HG03066 (cell line): Measurements from ENCODE around the gene UBE2V1.
"Not testable (repeated sequence)": the region's sequence is repeated elsewhere in the genome, so short reads cannot be mapped to it uniquely, and the experiment has no call there.

Experiments
- ATAC-seq: cut with Tn5 transposase; IDR thresholded peaks from one replicate; pipeline ENCODE4 v1.9.1; 2021; ENCODE audit warnings: low read depth; ENCODE audit not compliant: unreplicated experiment

UBE2V1 gene

DNA sequence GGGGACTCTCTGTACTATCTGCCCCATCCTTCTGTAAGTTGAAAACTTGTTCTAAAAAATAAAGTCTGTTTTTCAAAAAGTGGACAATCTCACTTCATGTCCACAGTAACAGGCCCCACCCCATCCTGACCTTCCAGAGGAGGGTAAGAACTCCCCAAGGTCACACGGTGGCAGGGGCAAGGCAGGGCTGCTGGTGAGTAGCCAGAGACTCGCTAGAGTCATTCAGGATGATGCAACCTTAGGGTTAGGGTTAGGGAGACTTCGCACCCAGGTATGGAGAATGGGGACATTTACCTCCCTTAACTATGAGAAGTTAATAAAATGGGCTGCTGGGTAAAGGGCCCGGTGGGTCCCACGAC, 25.1 kb upstream of the UBE2V1 start:
- ATAC-seq, result no peak

DNA sequence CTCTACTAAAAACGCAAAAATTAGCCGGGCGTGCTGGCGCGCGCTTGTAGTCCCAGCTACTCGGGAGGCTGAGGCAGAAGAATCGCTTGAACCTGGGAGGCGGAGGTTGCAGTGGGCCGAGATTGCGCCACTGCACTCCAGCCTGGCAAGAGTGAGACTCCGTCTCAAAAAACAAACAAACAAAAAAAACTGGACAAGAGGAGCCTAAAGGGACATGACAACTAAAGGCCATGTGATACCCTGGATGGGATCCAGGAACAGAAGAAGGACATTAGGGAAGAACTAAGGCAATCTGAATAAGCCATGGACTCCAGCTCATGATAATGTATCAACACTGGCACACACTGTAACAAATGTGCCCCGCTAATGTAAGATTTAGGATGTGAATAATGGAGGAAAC, 24.8 kb upstream of the UBE2V1 start:
- ATAC-seq, result not testable (repeated sequence)

DNA sequence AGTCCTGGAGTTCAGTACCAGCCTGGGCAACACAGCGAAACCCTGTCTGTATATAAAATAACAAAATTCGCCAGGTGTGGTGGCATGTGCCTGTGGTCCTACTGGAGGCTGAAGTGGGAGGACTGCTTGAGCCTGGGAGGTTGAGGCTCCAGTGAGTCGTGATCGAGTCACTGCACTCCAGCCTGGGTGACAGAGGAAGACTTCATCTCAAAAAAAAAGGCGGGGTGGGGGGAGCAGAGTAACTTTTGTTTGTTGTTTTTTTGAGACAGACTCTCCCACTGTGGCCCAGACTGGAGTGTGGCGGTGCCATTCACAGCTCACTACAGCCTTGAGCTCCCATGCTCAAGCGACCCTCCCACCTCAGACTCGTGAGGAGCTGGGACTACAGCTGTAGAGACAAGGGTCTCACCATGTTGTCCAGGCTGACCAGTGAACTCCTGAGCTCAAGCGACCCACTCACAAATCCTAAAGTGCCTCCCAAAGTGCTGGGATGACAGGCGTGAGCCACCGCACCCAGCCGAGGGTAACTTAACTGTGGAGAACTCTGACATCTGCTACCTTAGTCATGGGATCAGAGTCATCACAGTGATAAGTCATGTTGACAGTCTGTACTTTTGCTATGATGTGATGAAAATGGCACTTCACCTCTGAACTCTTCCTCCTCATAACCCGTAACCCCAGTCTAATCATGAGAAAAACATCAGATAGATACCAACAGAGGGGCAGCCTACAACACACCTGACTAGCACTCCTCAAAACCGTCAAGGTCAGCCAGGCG, 24.1 kb upstream of the UBE2V1 start:
- ATAC-seq, result no peak

DNA sequence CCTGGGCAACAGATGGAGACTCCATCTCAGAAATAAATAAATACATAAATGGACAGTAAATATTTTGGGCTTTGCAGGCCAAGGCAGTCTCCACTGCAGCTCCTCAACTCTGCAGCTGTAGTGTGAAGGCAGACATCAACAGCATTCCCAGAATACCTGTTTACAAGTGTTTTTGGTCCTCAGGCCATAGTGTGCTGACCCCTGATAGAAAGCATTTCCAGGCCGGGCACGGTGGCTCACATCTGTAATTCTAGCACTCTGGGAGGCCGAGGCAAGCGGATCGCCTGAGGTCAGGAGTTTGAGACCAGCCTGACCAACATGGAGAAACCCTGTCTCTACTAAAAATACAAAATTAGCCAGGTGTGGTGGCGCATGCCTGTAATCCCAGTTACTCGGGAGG, 22.2 kb upstream of the UBE2V1 start:
- not testable (repeated sequence) for ATAC-seq

DNA sequence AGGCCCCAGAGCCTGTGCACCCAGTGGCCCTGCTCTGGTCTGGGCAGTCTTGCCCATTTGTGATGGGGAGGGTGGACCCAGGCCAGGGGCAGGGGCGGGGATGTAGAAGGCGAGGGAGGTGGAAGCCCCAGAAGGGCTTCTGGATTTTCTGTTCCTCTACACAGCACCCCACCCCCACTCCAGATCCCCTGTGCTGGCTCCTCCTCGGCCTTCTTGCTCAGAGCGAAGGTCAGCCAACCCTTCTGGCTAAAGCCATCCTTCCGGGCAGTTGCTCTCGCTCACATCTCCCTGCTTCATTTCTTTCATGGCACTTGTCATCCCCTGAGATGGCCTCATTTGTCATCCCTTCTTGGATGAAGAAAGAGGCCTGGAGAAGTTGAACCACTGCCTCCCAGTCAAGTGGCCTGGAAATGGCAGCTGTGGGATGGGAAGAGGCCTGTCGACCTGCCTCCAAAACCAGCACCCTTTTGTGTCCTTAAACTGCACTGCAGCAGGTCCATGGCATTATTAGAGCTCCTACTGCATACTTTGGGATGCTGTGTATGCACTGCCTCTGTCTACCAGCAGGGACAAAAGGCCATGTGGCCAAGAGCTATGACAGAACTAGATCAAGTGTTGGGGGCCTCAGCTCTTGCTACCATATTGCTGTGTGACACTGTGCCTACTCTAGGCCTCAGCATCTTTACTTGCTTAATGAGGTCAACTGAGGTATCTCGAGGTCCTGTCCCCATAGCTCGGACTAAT, 20.7 kb upstream of the UBE2V1 start:
- ATAC-seq, result no peak

DNA sequence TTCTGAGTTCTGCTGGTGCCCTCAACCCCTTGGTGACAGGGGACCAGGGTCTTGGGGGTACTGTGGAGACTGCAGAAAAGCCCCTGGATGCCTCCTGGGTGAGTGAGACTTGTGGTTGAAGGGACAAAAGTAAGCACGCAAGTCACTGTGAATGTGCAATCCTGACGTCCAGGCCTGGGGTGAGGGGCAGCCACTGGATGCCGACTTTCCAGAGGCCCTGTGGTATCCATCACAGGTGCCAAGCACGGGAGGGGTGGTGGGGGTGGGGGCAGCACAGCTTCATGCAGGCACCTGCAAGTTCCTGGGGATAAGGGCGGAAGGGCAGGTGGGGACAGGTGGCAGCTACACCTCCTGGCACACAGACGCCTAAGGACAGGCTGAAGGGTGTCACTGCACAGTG, 20.1 kb upstream of the UBE2V1 start:
- no peak for ATAC-seq

DNA sequence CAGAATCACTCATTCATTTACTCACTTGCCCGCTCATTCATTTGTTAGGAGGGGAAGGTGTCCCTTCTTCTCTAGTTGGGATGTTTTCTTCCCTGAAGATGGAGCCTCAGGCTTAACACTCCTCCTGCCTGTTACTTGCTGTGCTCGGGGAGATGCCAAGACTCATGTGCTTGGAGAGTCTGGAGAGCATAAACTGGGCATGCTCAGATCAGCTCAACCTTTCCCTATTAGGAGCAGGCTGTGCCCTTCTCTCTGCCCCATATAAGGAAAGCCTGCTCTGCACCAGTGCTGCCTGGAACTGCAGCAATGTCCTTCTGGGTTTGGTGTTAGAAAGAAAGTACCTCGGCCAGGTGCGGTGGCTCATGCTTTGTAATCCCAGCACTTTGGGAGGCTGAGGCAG, 18.0 kb upstream of the UBE2V1 start:
- no peak for ATAC-seq

DNA sequence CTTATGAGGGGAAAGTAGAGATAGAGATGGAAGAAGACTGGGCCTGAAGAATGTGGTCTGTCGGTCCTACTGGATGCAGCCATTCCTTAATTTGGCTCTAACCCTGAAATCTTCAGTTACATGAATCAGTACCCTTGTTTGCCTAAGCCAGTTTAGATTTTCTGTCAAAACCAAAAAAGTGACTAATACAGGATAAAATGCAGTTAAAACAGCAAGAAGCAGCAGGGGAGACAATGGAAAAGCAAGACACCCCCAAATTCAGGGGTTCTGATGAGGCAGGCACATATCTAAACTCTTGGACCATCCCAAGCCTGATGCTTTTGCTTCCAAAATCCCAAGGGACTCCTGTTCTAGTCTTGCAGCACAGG, 17.4 kb upstream of the UBE2V1 start:
- no peak for ATAC-seq

DNA sequence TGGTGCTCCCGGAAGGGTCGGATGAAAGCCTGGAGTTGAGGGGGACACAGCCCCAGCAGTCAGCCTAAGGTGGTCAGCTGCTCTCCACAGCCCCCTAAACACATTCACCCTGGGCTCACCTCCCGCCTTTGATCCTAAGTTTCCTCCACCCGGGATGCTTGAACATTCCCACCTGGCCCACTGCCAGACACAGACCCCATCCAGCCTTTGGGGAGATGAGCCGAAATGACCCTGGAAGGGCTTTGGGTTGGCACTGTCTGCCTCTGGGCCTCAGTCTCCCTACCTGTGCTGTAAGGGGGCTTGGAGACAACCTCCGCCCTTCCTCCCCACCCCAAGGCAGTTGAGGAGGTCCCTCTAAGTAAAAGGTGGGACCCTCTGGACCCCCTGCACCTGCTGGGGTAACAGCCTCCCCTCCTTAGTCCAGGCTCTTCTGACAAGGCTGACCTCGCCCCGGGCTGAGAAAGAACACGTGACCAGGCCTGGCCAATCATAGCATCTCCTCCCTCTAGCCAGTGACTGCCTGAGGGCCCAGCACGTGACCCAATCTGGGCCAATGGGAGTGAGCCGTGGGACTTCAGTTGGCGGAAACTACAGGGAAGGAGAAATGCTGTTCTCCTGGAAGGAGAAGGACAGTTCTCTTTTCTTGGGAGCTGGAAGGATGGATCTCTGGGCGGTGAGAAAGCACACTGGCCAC, 16.9 kb upstream of the UBE2V1 start:
- no peak for ATAC-seq

DNA sequence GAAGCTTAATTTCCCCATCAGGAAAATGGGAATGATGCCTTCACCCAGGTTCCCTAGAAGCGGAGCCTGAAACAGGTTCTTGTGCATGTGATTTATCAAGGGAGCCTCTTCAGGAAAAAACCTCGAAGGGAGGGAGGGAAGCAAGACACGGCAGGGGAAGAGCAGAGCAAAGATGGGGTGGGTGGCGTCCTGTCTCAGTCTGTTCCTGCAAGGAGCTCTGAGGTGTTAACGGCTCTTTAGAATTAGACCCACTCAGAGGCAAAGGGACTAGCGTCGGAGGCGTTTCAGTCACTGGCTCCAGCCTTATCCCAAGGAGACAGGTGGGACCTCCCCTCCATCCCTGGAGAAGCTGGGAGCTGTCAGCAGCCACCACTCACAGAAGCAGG, 15.6 kb upstream of the UBE2V1 start:
- ATAC-seq, result no peak

DNA sequence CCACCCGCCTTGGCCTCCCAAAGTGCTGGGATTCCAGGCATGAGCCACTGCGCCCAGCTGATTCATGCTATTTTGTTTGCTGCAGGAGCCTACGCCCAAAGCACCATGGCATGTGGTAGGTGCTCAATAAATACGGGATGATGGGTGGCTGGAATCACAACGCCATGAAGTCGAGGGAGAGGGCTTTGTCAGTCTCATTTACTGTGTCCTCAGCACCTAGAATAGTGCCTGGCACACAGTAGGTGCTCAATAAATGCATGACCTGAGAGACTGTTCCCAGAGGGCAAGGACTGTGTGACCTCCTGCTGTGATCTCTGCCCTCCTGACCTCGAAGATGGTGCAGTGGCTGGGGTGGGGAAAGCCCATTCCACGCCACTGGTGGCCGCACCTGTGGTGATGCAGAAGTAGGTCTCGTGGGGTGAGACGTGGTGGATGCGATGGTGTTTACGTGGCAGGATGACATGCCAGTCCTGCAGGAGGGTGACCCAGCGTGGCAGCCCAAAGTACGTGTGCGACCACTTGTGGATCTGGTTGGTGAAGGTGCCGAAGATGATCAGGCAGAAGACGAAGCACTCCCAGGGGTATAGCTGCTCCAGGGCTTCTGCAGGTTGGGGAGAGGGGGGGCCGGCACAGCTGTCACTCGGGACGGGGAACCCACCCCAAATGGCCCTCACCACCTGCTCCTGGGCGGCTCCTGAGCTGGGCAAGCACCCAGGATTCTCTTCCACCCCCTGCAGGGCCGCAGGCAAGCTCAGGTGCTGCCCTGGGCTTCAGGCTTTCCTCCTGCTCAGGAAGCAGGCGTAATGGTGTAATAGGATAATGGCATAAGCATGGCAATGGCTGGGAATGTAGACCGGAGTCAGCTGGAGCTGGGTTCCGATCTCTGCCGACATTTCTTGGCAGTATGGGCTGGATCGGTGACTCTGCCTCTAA, 14.9 kb upstream of the UBE2V1 start:
- no peak for ATAC-seq

DNA sequence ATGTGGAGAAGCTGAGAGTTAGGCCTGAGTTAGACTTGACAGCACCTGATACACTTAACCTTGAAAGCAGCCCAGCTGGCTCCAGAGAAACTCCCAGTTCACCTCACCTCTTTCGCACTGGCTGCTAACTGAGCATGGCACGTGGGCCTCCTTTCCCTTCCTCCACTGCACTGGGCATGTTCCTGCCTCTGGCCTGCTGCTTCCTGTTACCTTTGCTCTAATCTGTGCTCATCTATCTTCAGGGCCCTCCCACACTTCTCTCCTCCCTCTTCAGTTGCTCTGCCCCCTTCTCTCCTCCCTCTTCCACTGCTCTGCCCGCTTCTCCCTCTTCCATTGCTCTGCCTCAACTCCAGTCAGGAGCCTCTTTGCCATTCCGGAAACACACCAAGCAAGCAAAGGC, 13.7 kb upstream of the UBE2V1 start:
- no peak for ATAC-seq

DNA sequence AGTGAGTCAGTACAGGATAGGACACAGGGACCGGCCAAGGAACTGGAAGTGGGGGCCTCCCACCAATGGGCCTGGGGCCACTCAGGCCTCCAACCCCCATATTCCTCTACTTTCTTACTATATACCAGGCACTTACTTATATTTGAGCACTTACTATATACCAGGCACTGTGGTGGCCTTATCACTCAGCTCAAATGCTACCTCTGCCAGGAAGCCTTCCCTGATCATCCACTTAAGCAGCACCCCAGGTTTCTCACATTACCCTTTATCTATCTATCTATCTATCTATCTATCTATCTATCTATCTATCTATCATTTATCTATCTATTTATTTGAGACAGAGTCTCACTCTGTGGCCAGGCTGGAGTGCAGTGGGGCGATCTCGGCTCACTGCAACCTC, 12.3 kb upstream of the UBE2V1 start:
- ATAC-seq, result no peak

DNA sequence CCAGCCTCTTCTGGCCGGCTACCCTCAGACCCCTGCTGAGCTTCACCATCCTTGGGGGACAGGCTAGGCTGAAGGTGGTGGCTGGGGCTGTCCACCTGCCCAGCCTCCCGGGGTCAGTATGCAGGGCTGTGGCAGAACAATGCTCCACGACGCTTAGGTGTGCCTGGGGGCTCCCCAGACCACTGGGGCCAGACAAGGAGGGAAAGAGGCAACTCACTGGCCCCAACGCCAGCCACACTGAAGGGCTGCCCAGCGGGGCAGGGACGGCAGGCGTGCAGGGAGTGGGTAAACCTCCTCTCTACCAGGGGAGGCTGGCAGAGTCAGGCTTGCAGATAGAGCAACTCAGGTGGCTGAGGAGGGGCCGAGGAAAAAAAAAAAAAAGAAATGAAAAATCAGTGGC, 11.5 kb upstream of the UBE2V1 start:
- no peak for ATAC-seq

DNA sequence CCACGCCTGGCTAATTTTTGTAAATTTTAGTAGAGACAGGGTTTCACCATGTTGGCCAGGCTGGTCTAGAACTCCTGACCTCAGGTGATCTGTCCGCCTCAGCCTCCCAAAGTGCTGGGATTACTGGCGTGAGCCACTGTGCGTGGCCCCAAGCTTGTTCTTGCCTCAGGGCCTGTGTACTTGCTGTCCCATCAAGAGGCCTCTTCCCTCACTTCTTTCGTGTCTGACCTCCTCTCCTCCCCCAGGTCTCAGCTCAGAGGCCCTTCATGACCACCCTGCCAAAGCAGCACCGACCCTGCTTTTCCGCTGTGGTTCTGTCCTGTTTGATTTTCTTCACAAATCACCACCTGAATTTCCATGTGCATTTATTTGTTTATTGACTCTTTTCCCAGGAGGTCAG, 10.5 kb upstream of the UBE2V1 start:
- ATAC-seq, result no peak

DNA sequence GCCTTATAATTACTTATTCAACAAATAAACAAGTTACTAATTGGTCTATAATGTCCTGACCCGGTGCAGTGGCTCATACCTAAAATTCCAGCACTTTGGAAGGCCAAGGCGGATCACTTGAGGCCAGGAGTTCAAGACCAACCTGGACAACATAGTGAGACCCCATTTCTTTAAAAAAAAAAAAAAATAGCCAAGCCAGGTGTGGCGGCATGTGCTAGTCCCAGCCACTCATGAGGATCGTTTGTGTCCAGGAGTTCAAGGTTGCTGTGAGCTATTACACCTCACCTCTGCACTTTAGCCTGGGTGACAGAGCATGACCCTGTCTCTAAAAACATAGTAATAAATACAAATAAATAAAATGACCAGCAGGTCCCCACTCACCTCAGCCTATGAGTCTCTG, 9.8 kb upstream of the UBE2V1 start:
- no peak for ATAC-seq

DNA sequence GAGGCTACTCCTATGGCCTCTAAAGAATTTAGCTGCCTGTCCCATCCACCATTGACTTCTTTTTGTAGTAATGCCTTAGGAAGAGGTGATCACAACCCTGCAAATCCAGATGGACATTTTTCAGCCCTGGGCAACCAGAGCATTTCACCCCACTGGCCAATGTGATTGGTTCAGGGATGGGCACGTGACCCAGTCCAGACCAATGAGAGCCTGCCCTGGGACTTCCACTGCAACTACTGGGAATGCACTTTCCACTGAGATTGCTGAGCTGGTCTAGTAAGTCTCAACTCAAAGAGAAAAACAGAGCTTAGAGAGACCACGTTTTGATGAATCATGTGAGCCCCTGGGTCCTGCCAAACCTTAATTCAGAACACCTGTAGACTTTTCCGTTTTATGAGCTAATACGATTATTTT, 8.9 kb upstream of the UBE2V1 start:
- no peak for ATAC-seq

DNA sequence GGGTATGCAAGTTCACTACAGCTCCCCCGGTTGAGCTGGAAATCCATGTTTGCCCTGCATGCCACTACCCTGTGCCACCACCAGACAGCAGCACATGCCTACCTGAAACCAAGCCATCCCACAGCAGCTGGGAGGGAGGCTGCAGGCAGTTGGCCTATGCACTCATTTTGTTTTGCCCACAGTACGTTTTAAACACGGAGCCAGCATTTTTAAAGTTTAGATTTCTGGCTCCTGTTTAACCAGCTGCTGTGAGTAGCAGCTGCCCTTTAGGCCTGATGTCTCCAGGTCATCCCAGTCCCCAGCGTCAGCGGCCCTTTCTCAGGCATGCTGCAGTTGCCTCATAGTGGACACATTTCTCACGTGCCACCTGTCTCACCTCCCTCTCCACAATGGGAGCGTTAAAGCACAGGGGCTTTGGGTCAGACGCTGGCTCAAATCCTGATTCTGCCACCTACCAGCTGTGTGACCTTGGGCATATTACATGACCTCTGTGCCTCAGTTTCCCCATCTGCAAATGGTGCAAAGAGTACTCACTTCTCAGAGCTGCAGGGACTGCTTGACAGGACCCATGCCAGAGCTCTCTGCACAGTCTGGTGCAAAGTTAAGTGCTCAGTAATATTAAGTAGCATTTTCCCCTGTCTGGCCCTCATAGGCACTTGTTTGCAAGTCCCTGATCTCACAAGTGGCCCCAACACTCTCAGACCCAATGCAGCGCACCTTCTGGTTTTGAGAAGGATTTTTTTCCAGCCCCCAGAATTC, 8.2 kb upstream of the UBE2V1 start:
- ATAC-seq, result no peak

DNA sequence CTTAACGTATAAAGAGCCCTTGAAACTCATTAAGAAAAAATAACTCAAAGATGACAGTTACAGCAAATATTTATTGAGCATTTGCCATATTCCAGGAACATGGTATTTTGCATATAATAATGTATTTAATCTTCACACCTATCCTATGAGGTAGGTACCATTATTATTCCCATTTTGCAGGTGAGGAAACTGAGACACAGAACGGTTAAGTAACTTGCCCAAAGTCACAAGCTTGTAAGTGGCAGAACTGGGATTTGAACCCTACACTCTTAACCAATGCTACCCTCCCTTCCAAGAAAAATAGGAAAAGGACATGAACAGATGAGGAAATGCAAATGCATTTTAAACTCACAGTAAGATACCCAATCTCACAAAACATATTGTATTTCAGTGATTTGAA, 5.3 kb upstream of the UBE2V1 start:
- ATAC-seq, result no peak

DNA sequence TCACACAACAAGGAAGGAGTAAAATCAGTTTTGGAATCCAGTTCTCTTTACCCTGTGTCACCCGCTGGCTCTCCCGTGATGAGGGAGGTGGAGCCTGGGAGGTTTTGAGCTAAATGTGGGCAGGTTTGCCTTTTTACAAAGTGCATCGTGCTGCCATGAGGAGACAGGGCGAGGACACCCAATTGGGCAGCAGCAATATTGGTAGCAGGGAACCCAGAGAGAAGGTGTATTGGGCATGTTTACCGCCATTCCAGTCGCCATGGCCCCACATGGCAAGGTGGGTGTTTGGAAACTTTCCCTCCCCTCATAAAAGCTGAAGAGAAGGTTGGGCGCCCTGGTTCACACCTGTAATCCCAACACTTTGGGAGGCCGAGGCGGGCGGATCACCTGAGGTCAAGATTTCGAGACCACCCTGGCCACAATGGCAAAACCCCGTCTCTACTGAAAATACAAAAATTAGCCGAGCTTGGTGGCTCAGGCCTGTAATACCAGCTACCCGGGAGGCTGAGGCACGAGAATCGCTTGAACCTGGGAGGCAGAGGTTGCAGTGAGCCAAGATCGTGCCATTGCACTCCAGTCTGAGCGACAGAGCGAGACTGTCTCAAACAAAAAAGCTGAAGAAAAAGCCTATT, 3.5 kb upstream of the UBE2V1 start:
- ATAC-seq, result no peak
